Breast epithelium (tissue), 3 donors: ENCODE results near the gene TMEM178B.

Experiments used
- CTCF ChIP-seq, 3 donors: fragments of 450-650 bp; IDR thresholded peaks; one replicate each; pipeline ENCODE4 v1.5.1; 2016 to 2017; ENCODE audit warnings: antibody characterized with exemption in 3 of 3, mild to moderate bottlenecking in 3 of 3, moderate library complexity in 3 of 3
- POLR2A ChIP-seq: fragments of 450-650 bp; IDR thresholded peaks from one replicate; pipeline ENCODE4 v1.6.1; 2016; ENCODE audit warnings: antibody characterized with exemption, mild to moderate bottlenecking, moderate library complexity
- POLR2AphosphoS5 ChIP-seq, 3 donors: sonication (generic); formaldehyde crosslinking; IDR thresholded peaks; one replicate each; pipeline ENCODE4 v1.6.1; 2017; ENCODE audit warnings: antibody characterized with exemption in 3 of 3

DNA sequence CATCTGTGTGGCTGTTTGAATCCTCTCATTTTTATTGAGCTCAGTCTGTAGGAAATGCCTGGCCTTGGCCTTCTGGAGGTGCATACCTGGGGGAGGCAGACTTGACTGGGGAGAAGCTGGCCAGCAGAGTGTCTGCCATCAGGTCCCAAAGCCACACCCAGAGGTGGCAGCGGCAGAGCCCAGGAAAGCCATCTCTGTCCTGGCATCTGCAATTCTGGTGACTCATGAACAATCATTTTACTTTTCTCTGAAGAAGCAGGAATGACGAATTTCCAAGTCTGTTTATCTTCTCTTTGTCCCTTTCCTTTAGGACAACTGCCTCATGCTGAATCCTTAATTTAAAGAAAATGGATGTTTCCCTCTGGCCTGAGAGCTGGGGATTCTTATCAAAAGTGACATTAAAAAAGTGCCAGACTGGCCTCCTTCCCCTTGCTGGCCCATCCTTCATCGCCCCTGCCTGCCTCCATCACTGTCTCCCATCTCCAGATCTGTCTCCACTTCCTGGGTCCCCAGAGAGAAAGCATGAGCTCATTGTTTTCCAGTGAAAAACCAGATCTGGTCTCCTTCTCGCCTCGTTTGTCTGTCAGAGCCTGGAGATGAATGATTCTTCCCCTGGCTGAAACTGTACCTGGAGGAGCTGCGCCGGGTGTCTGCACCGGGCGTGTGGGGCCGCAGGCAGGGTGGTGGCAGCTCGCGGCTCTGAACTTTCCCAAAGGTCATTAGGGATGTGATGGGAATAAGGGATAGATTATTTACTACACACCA lies 124.5 kb downstream of the TMEM178B start:
- TF ChIP-seq CTCF (IDR thresholded peaks at IDR 0.05) (no peak), POLR2AphosphoS5 (IDR thresholded peaks at IDR 0.05) (no peak), POLR2A (no peak)
